HG03460 (cell line): ENCODE data around the gene SOX2.
"Not testable (repeated sequence)": the region's sequence is repeated elsewhere in the genome, so short reads cannot be mapped to it uniquely, and the experiment has no call there.

ENCODE experiments used
- ATAC-seq: cut with Tn5 transposase; IDR thresholded peaks from one replicate; pipeline ENCODE4 v1.9.1; 2021; ENCODE audit not compliant: unreplicated experiment

Gene SOX2

DNA sequence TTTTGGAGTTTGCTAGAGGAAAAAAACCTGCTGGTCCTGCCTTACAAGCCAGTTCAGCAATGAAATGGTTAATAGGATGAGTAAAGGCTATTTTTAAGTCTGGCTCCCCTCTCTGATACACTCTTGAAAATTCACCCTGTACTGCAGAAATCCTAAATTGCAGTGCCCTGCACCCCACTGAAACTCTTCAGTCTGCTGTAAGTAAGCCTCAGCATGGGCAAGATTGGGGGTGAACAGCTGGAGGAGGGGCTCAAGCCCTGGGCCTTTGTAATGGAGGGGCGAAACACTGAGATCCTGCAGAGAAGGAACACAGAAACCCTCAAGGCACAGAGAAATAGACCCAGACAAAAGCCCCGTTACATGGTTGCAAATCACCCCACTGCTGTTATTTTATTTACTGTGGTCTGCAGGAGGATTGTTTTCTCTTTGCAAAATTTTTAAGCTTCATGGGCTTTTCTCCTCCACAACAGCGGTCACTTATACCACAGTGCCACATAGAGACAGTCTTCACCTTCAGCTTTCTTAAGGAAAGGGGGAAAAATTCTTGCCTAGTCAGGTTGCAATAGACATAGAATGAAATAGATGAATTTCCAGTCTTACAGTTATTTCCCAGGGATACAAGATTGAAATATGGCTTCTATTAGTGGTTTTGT, 45.0 kb downstream of the SOX2 start:
- no peak for ATAC-seq

DNA sequence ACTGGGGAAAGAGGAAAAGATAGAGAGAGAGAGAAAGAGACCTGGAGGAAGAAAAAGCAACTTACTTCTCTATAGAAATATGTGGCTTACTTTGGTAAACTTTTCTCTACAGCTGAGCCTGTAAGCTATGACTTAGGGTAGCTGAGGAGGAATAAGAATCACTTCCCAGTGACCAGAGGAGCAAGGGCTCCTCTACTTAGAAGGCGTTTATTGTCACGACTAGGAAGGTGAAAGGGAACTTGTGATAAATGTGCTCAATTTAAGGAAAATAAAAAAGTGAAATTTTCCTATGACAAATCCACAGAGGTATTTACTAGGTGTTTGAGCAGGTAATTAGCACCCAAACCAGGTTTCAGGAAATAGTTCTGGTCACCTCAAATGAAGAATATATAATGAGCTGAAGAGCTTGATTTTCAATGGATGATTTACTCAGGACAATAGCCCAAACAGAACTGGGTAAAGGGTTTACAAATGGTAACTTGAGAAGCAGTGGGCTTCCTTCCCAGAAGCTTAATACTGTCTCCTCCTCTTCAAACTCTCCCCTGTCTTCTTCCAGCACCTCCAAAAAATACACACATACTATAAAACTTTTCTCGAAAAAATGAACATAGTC, 46.1 kb downstream of the SOX2 start:
- ATAC-seq = no peak

DNA sequence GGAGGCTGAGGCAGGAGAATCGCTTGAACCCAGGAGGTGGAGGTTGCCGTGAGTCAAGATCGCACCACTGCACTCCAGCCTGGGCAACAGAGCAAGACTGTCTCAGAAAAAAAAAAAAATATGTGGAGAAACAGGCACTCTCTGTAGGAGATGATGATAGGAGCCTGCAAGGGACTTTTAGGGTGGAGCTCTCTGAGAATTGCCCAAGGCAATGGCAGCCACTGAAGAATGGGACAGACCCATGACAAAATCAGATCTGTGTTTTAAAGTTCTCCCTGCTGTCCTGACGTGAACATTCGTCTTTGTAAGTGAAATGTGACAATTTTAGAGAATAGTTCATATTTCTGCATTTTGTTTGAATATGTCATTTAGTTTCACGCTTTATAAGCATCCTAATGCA, 50.2 kb downstream of the SOX2 start:
- no peak for ATAC-seq

DNA sequence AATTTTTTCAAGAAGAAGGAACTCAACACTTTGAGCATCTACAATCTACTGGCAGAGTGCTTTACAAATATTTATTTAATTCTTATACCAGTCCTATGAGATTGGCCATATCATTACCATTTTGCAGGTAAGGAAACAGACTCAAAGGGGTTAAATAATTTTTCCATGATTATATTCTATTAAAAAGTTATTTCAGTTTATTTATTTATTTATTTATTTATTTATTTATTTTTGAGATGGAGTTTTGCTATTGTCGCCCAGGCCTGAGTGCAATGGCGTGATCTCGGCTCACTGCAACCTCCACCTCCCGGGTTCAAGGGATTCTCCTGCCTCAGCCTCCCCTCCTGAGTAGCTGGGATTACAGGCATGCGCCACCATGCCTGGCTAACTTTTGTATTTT, 52.3 kb downstream of the SOX2 start:
- ATAC-seq = not testable (repeated sequence)
